CD4-positive, alpha-beta T cell (primary cell): ENCODE results near the gene ARMC7. TPM values are rescaled to one million over a fixed set of nuclear protein-coding genes. Genes with fewer than 3 reads are reported as not detected.

Experiments used
- ATAC-seq: fragments of 200-7000 bp; cut with Tn5 transposase; one replicate; pipeline ENCODE4 v1.10.0; 2022; ENCODE audit warnings: mild to moderate bottlenecking; ENCODE audit not compliant: poor library complexity
- CTCF ChIA-PET: fragments of 350-600 bp; sonication (Branson Sonifier 250); formaldehyde crosslinking; loops from one replicate; lab custom pipeline; 2021; ENCODE audit warnings: antibody characterized with exemption, inconsistent platforms; lab: Charles Lee
- POLR2A ChIA-PET: fragments of 350-600 bp; sonication (Branson Sonifier 250); formaldehyde crosslinking; loops from one replicate; lab custom pipeline; 2021; ENCODE audit warnings: antibody characterized with exemption, inconsistent platforms; lab: Charles Lee
- DNase-seq, 14 experiments: peaks; one replicate each; pipeline ENCODE4 v3.0.0-alpha.2; 2013 to 2020; ENCODE audit warnings: mixed read lengths in 2 of 14
- H3K27ac ChIP-seq, 2 donors: one replicate each; pipeline versions ENCODE4 v1.5.1 to v1.7.0; 2013; ENCODE audit warnings: low read length in 2 of 2, low read depth in 1 of 2, mild to moderate bottlenecking in 1 of 2
- H3K27me3 ChIP-seq, 2 experiments: 1 replicate in 1 of 2; 2 replicates in 1 of 2; pipeline versions ENCODE4 v1.6.1 to v1.7.0; 2013; ENCODE audit warnings: low read length in 2 of 2, control low read depth in 1 of 2, mild to moderate bottlenecking in 1 of 2, moderate library complexity in 1 of 2; ENCODE audit not compliant: insufficient read depth in 2 of 2, control insufficient read depth in 1 of 2
- H3K36me3 ChIP-seq: one replicate; pipeline ENCODE4 v1.6.1; 2013; ENCODE audit warnings: low read length, control low read depth; ENCODE audit not compliant: insufficient read depth
- H3K4me1 ChIP-seq: one replicate; pipeline ENCODE4 v1.6.1; 2013; ENCODE audit warnings: low read length, control low read depth; ENCODE audit not compliant: insufficient read depth
- H3K4me3 ChIP-seq: one replicate; pipeline ENCODE4 v1.5.1; 2013; ENCODE audit warnings: mild to moderate bottlenecking, low read length, moderate library complexity
- H3K9me3 ChIP-seq, 2 experiments: 1 replicate in 1 of 2; 2 replicates in 1 of 2; pipeline versions ENCODE4 v1.6.1 to v1.7.0; 2013; ENCODE audit warnings: low read length in 2 of 2, mild to moderate bottlenecking in 2 of 2, control low read depth in 1 of 2, moderate library complexity in 1 of 2; ENCODE audit not compliant: control insufficient read depth in 1 of 2, insufficient read depth in 1 of 2
- H3K27ac Mint-ChIP-seq: one replicate; pipeline ENCODE4 v1.8.0; 2020; ENCODE audit warnings: mixed read lengths
- H3K27me3 Mint-ChIP-seq: one replicate; pipeline ENCODE4 v1.8.0; 2021; ENCODE audit warnings: mixed read lengths
- H3K36me3 Mint-ChIP-seq: one replicate; pipeline ENCODE4 v1.8.0; 2021; ENCODE audit warnings: low read depth, mixed read lengths
- H3K4me1 Mint-ChIP-seq: one replicate; pipeline ENCODE4 v1.8.0; 2021; ENCODE audit warnings: low read depth, mixed read lengths
- H3K4me3 Mint-ChIP-seq: one replicate; pipeline ENCODE4 v1.8.0; 2020; ENCODE audit warnings: mild to moderate bottlenecking, mixed read lengths
- H3K9me3 Mint-ChIP-seq: one replicate; pipeline ENCODE4 v1.8.0; 2020; ENCODE audit warnings: mixed read lengths
- intact Hi-C, 2 experiments: fragments of 100-400 bp; cut with DNase I in 1 of 2; cut with micrococcal nuclease in 1 of 2; formaldehyde crosslinking; loops; one replicate each; pipeline versions ENCODE4 v1.15.1 to v1.9.0; 2023 to 2025; cut with DNase I, micrococcal nuclease
- total RNA-seq, 174 experiments: library from RNA in 2 of 174; stranded (reverse) in 2 of 174; gene quantifications; one replicate each; pipeline ENCODE4 v1.2.3 and lab custom pipeline; 2021 to 2026
- TF ChIP-seq, protein P1 (sequence below): fragments of 200-600 bp; IDR thresholded peaks from one replicate; pipeline ENCODE4 v1.8.0; 2022; ENCODE audit warnings: antibody characterized with exemption, mild to moderate bottlenecking

The ARMC7 gene
- total RNA-seq, 2 experiments from 2014 or later = 4.1 to 4.8 TPM

DNA sequence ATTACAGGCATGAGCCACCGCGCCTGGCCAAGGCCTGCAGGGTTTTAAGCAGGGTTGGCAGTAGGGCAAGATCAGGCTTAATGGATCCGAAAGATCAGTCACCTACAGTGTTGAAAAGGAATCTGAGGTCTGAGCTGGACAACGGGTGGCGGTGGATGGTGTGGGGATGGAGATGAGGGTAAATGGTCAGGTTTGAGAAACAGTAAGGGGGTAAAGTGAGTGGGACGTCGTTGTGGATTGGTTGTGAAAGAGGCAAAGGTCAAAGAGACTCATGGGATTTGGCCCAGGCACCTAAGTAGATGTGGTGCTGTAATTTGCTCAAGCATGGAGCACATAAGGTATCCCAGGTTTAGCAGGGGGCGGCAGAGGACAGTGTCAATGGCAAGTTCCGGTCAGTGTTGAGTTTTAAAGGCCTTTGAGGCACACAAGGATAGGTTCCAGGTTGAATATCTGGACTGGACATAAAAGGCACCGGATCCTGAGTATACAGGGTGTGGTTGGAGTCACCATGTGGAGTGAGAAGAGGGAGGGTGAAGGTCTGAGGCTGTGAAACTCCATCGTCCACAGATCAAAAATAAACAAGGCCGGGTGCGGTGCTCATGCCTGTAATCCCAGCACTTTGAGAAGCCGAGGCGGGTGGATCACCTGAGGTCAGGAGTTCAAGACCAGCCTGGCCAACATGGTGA, 23.1 kb upstream of the ARMC7 start:
- intact Hi-C loops = no loop called here
- H3K4me1 ChIP-seq = peaks cover 47% of the 10 kb centered on the region
- POLR2A ChIA-PET = interaction anchor here (1.0 to 3.1 kb wide), 7 partner anchors 9 to 203 kb away, joined by 3 to 18 read pairs (median 4); partner anchors contain the start of genes ARMC7, CDR2L, JPT1 and SLC25A19

DNA sequence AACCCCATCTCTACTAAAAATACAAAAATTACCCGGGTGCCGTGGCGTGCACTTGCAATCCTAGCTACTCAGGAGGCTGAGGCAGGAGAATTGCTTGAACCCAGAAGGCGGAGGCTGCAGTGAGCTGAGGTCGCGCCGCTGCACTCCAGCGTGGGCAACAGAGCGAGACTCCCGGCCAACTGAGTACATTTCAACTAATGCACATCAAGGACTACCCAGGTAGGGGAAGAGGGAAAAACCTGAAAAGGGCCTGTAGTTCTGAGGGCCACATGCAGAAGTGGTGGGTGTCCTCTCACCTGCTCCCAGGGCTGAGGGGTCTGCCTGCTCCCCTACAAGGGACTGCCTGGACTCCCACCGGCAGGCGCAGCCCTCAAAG, 22.6 kb upstream of the ARMC7 start:
- Mint-ChIP-seq H3K27me3 (no peaks in the 10 kb centered on the region), H3K4me3 (peak overlapping the region; percentile 91), H3K36me3 (no peaks in the 10 kb centered on the region), H3K9me3 (no peaks in the 10 kb centered on the region), H3K4me1 (peaks cover 67% of the 10 kb centered on the region), H3K27ac (peak overlapping the region; percentile 87)
- H3K4me1 ChIP-seq = peaks cover 47% of the 10 kb centered on the region
- ChIA-PET CTCF (no interaction called here), POLR2A (interaction anchor here (0.7 to 3.1 kb wide), 15 partner anchors 9 to 202 kb away, joined by 3 to 18 read pairs (median 4); partner anchors contain the start of genes ARMC7, CDR2L, JPT1 and KCTD2)
- intact Hi-C loops = no loop called here
- TF ChIP-seq, protein P1, sequence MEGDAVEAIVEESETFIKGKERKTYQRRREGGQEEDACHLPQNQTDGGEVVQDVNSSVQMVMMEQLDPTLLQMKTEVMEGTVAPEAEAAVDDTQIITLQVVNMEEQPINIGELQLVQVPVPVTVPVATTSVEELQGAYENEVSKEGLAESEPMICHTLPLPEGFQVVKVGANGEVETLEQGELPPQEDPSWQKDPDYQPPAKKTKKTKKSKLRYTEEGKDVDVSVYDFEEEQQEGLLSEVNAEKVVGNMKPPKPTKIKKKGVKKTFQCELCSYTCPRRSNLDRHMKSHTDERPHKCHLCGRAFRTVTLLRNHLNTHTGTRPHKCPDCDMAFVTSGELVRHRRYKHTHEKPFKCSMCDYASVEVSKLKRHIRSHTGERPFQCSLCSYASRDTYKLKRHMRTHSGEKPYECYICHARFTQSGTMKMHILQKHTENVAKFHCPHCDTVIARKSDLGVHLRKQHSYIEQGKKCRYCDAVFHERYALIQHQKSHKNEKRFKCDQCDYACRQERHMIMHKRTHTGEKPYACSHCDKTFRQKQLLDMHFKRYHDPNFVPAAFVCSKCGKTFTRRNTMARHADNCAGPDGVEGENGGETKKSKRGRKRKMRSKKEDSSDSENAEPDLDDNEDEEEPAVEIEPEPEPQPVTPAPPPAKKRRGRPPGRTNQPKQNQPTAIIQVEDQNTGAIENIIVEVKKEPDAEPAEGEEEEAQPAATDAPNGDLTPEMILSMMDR = no peak
- peak overlapping the region; percentile 74 for H3K4me3 ChIP-seq
- peak overlapping the region; percentile 41 to 53 for H3K27ac ChIP-seq
- ATAC-seq (no peak), DNase-seq (no peak)
- no peaks in the 10 kb centered on the region for H3K9me3 ChIP-seq
- no peaks in the 10 kb centered on the region for H3K36me3 ChIP-seq
- H3K27me3 ChIP-seq = no peaks in the 10 kb centered on the region

More for the DNA sequence above, 23.1 kb upstream of the ARMC7 start:
- H3K27me3 ChIP-seq = no peaks in the 10 kb centered on the region
- H3K4me3 Mint-ChIP-seq = peak overlapping the region; percentile 64
- H3K4me3 ChIP-seq = no peak overlapping the region
- no peaks in the 10 kb centered on the region for H3K9me3 Mint-ChIP-seq
- DNase-seq (no peak), ATAC-seq (no peak)
- H3K27ac ChIP-seq = no peak overlapping the region
- H3K36me3 Mint-ChIP-seq = no peaks in the 10 kb centered on the region
- peaks cover 63% of the 10 kb centered on the region for H3K4me1 Mint-ChIP-seq
- H3K27ac Mint-ChIP-seq = peak overlapping the region; percentile 87
- no peaks in the 10 kb centered on the region for H3K27me3 Mint-ChIP-seq
- CTCF ChIA-PET = interaction anchor here (0.7 kb wide), 1 partner anchor 14 kb away, joined by 3 read pairs; no protein-coding TSS in a partner anchor
- TF ChIP-seq, protein P1 = no peak
- H3K36me3 ChIP-seq = no peaks in the 10 kb centered on the region
- H3K9me3 ChIP-seq = no peaks in the 10 kb centered on the region

DNA sequence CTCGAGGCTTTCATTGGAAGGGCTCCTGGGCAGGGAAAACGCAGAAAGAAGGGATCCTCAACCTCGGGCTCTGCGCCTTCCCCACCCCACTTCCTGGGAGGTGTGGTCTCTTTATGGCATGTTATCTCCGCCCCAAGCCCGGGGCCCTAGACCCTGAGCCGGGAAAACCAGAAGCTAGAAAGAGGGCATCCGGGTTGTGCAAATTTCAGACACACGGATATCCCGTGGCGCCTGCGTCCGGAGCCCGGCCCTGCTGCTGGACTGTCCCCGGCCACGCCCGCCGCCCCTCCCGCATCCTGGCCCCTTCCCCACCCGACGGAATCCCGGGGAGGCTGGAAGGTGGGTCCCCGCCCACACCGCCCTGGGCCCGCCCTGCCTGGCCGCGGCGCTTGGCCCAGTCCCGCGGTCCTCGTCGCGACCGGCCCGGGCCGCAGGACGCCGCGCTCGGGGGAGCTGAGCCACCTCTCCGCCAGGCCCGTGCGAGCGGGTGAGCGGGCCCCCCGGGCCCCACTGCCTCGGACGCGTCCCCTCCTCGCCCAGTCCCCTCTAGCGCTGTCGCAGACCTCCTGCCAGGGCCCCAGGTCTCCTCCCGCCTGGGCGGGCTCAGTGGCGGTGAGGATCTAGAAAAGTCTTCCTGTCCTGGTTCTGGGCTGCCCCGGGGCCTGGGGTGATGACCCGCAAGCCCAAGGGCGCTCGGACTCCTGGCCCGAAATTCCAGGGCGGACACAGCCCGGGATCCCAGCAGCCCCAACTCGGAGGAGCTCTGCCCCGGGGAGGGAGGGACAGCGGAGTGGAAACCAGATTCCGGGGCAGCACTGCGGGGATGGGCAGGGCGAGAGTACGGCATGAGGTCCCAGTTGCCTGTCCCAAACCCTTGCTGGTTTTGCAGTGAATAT, 22.0 kb upstream of the ARMC7 start, which contains the start of gene SLC16A5:
SLC16A5 (plus strand) TSS at position 397 of the 896 bp plus-strand sequence. CDS start 5,683 bp downstream, outside the sequence.
- peaks cover 47% of the 10 kb centered on the region for H3K4me1 ChIP-seq
- no peaks in the 10 kb centered on the region for H3K9me3 ChIP-seq
- ATAC-seq (peak; percentile 72), DNase-seq (peak in 11 of 14 experiments; percentile 28 to 72 (median 53))
- H3K27me3 ChIP-seq = no peaks in the 10 kb centered on the region
- H3K36me3 ChIP-seq = no peaks in the 10 kb centered on the region
- Mint-ChIP-seq H3K4me1 (peaks cover 63% of the 10 kb centered on the region), H3K27me3 (no peaks in the 10 kb centered on the region), H3K27ac (peak within 1 kb of the TSS; percentile 87), H3K36me3 (no peaks in the 10 kb centered on the region), H3K9me3 (no peaks in the 10 kb centered on the region), H3K4me3 (peak within 1 kb of the TSS; percentile 91)
- intact Hi-C loops = no loop called here
- peak within 1 kb of the TSS; percentile 41 to 53 for H3K27ac ChIP-seq
- POLR2A ChIA-PET = interaction anchor here (0.7 to 3.1 kb wide), 19 partner anchors 10 to 201 kb away, joined by 3 to 18 read pairs (median 4); partner anchors contain the start of genes ARMC7, CDR2L, JPT1 and KCTD2
- CTCF ChIA-PET = interaction anchor here (0.7 kb wide), 1 partner anchor 130 kb away, joined by 3 read pairs; no protein-coding TSS in a partner anchor
- TF ChIP-seq, protein P1 = no peak
- peak within 1 kb of the TSS; percentile 74 for H3K4me3 ChIP-seq
